Ascending aorta (tissue), 2 donors: ENCODE measurements around the gene TMPRSS2. TPM values are rescaled to one million over a fixed set of nuclear protein-coding genes. Genes with fewer than 3 reads are reported as not detected.

Source experiments
- DNase-seq, 2 donors: peaks; one replicate each; pipeline ENCODE4 v3.0.0-alpha.2; 2019; ENCODE audit warnings: low spot score in 2 of 2
- H3K27ac ChIP-seq, 2 donors: fragments of 200-600 bp; sonication (generic); one replicate each; pipeline ENCODE4 v1.5.1; 2016 to 2017; ENCODE audit warnings: mild to moderate bottlenecking in 1 of 2
- H3K27me3 ChIP-seq: fragments of 200-600 bp; sonication (generic); one replicate; pipeline ENCODE4 v1.5.1; 2017
- H3K36me3 ChIP-seq, 2 donors: fragments of 200-600 bp; sonication (generic); one replicate each; pipeline ENCODE4 v1.5.1; 2016
- H3K4me1 ChIP-seq, 2 donors: fragments of 200-600 bp; sonication (generic); one replicate each; pipeline ENCODE4 v1.5.1; 2016 to 2017; ENCODE audit warnings: mild to moderate bottlenecking in 1 of 2
- H3K4me3 ChIP-seq, 2 donors: fragments of 200-600 bp; sonication (generic); one replicate each; pipeline ENCODE4 v1.5.1; 2016 to 2017; ENCODE audit warnings: mild to moderate bottlenecking in 1 of 2
- H3K9me3 ChIP-seq, 2 donors: fragments of 200-600 bp; sonication (generic); one replicate each; pipeline ENCODE4 v1.5.1; 2016
- intact Hi-C: fragments of 100-400 bp; cut with DNase I; formaldehyde crosslinking; loops from one replicate; pipeline ENCODE4 v1.15.1; 2023
- total RNA-seq: library from RNA; depleted of rRNA; stranded (reverse); fragments of >200 nt; gene quantifications from one replicate; pipeline ENCODE4 v1.1.0, GENCODE V29; 2016
- TF ChIP-seq, protein P1 (sequence below), 3 experiments: fragments of 200-600 bp in 2 of 3; fragments of 450-650 bp in 1 of 3; sonication (generic) in 2 of 3; IDR thresholded peaks; one replicate each; pipeline ENCODE4 v1.5.1; 2016 to 2019; ENCODE audit warnings: antibody characterized with exemption in 3 of 3, mild to moderate bottlenecking in 1 of 3, moderate library complexity in 1 of 3

TMPRSS2 gene
- total RNA-seq, 1 donor from 2014 or later, result not detected

DNA sequence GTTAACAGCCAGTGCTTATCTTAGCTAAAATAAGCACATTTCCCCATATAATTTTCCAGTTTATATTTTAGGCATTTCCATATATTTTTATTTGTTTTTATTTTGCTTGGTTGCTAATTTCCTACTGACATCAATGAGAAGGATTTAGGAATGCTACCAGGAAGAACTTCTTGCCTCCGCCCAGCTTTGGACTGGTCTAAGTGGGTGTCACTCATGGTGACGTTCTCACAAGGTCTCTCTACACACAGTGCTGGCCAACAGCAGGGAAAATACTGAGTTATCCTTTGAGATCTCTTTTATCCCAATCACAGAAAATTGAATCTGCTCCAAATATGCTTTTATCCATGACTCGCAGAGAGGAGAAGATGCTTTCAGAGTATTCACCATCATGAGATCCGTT lies 68.7 kb downstream of the TMPRSS2 start:
- intact Hi-C loops, result no loop called here

GRCh38 chr21:41438425-41439113 lies 69.4 kb downstream of the TMPRSS2 start:
- no peak for DNase-seq
- intact Hi-C loops, result no loop called here
- Histone ChIP-seq H3K4me3 (no peak overlapping the region), H3K27ac (no peak overlapping the region), H3K9me3 (no peaks in the 10 kb centered on the region), H3K4me1 (no peaks in the 10 kb centered on the region), H3K27me3 (no peaks in the 10 kb centered on the region), H3K36me3 (peaks cover 65 to 72% of the 10 kb centered on the region in 2 donors)
- TF ChIP-seq, protein P1, sequence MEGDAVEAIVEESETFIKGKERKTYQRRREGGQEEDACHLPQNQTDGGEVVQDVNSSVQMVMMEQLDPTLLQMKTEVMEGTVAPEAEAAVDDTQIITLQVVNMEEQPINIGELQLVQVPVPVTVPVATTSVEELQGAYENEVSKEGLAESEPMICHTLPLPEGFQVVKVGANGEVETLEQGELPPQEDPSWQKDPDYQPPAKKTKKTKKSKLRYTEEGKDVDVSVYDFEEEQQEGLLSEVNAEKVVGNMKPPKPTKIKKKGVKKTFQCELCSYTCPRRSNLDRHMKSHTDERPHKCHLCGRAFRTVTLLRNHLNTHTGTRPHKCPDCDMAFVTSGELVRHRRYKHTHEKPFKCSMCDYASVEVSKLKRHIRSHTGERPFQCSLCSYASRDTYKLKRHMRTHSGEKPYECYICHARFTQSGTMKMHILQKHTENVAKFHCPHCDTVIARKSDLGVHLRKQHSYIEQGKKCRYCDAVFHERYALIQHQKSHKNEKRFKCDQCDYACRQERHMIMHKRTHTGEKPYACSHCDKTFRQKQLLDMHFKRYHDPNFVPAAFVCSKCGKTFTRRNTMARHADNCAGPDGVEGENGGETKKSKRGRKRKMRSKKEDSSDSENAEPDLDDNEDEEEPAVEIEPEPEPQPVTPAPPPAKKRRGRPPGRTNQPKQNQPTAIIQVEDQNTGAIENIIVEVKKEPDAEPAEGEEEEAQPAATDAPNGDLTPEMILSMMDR (IDR thresholded peaks at IDR 0.05), result no peak

More for the DNA sequence above, 68.7 kb downstream of the TMPRSS2 start:
- Histone ChIP-seq H3K4me1 (no peaks in the 10 kb centered on the region), H3K4me3 (no peak overlapping the region), H3K9me3 (no peaks in the 10 kb centered on the region), H3K27me3 (no peaks in the 10 kb centered on the region), H3K27ac (no peak overlapping the region), H3K36me3 (peaks cover 67 to 71% of the 10 kb centered on the region in 2 donors)
- TF ChIP-seq, protein P1 (IDR thresholded peaks at IDR 0.05), result no peak
- no peak for DNase-seq

GRCh38 chr21:41437729-41438128 lies 70.2 kb downstream of the TMPRSS2 start:
- TF ChIP-seq, protein P1 (IDR thresholded peaks at IDR 0.05), result no peak
- H3K4me1 ChIP-seq, result no peaks in the 10 kb centered on the region
- no peak for DNase-seq
- H3K27ac ChIP-seq, result no peak overlapping the region
- no peaks in the 10 kb centered on the region for H3K27me3 ChIP-seq
- peaks cover 71 to 78% of the 10 kb centered on the region in 2 donors for H3K36me3 ChIP-seq
- intact Hi-C loops, result no loop called here
- no peak overlapping the region for H3K4me3 ChIP-seq
- no peaks in the 10 kb centered on the region for H3K9me3 ChIP-seq

DNA sequence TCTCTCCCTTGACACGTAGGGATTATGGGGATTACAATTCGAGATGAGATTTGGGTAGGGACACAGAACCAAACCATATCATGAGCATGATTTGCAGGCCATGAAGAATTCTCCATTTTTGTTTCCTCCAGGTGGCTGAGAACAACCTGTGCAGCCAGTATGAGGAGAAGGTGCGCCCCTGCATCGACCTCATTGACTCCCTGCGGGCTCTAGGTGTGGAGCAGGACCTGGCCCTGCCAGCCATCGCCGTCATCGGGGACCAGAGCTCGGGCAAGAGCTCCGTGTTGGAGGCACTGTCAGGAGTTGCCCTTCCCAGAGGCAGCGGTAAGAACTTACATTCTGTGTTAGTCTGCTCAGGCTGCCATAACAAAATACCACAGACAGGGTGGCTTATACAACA lies 72.3 kb downstream of the TMPRSS2 start:
- Histone ChIP-seq H3K27ac (no peak overlapping the region), H3K4me3 (no peak overlapping the region), H3K36me3 (peaks cover 65 to 71% of the 10 kb centered on the region in 2 donors), H3K4me1 (no peaks in the 10 kb centered on the region), H3K9me3 (no peaks in the 10 kb centered on the region), H3K27me3 (no peaks in the 10 kb centered on the region)
- TF ChIP-seq, protein P1 (IDR thresholded peaks at IDR 0.05), result no peak
- intact Hi-C loops, result no loop called here
- DNase-seq, result no peak

DNA sequence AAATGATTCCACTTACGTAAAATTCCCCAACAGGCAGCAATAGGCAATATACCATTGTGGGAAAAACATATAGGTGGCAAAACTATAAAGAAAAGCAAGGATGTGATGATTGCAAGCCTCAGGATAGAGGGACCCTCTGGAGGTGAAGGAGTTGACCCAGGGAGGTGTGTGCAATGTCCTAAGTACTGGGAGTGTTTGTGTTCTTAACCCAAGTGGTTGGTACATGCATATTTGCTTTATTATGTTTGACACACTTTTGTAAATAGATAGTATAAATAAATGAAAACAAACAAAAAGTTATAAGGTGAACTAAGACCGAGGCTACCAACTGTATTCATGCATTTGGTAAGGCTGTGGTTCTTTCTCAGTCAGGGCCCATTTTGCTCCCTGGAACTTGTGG lies 74.4 kb downstream of the TMPRSS2 start:
- peaks cover 57 to 66% of the 10 kb centered on the region in 2 donors for H3K36me3 ChIP-seq
- no peaks in the 10 kb centered on the region for H3K27me3 ChIP-seq
- intact Hi-C loops, result no loop called here
- DNase-seq, result no peak
- no peaks in the 10 kb centered on the region for H3K4me1 ChIP-seq
- TF ChIP-seq, protein P1 (IDR thresholded peaks at IDR 0.05), result no peak
- no peaks in the 10 kb centered on the region for H3K9me3 ChIP-seq
- no peak overlapping the region for H3K4me3 ChIP-seq
- H3K27ac ChIP-seq, result no peak overlapping the region
